Putamen (tissue), 1 donor: Measurements from ENCODE around the gene FLOT1.
"Not testable (repeated sequence)": the region's sequence is repeated elsewhere in the genome, so short reads cannot be mapped to it uniquely, and the experiment has no call there.

Experiments used
- DNase-seq: peaks from one replicate; pipeline ENCODE4 v3.0.0-alpha.2; 2016; ENCODE audit warnings: low spot score

FLOT1 gene

GRCh38 chr6:30747300-30747687, 4.8 kb upstream of the FLOT1 start:
- no peak for DNase-seq

GRCh38 chr6:30744054-30744805, 1.7 kb upstream of the FLOT1 start, which contains the start of gene IER3:
IER3 (minus strand) TSS chr6:30744547; CDS start chr6:30744518, 29 bp downstream.
- DNase-seq: peak; percentile 81

- peak; percentile 25 for DNase-seq
Measured at GRCh38 chr6:30743099-30744053, 889 bp upstream of the FLOT1 start.

- DNase-seq: no peak
Measured at GRCh38 chr6:30741789-30742315, 635 bp downstream of the FLOT1 start.

- DNase-seq: no peak
Measured at GRCh38 chr6:30741063-30741779, 1.3 kb downstream of the FLOT1 start.

- no peak for DNase-seq
Measured at GRCh38 chr6:30740540-30740870, 2.0 kb downstream of the FLOT1 start.

- DNase-seq: no peak
Measured at GRCh38 chr6:30738532-30738931, 4.0 kb downstream of the FLOT1 start.

GRCh38 chr6:30735668-30736314, 6.7 kb downstream of the FLOT1 start:
- no peak for DNase-seq

GRCh38 chr6:30732237-30732943, 10.1 kb downstream of the FLOT1 start:
- no peak for DNase-seq

GRCh38 chr6:30730601-30731435, 11.7 kb downstream of the FLOT1 start:
- peak; percentile 57 for DNase-seq

- DNase-seq: no peak
Measured at GRCh38 chr6:30727920-30728553, 14.4 kb downstream of the FLOT1 start.

GRCh38 chr6:30726506-30727413, 15.7 kb downstream of the FLOT1 start:
- no peak for DNase-seq

- no peak for DNase-seq
Measured at GRCh38 chr6:30725713-30726505, 16.6 kb downstream of the FLOT1 start.

GRCh38 chr6:30724906-30725667, 17.4 kb downstream of the FLOT1 start:
- DNase-seq: no peak

- DNase-seq: not testable (repeated sequence)
Measured at GRCh38 chr6:30723843-30724741, 18.4 kb downstream of the FLOT1 start.
